Activated naive CD4-positive, alpha-beta T cell treated with anti-CD3 and anti-CD28 coated beads, Interleukin-2, amount 10 ng/mL, durations not matched to agents 7 days and 5 days (primary cell): Measurements from ENCODE around the gene AP3S1.
"Not testable (repeated sequence)": the region's sequence is repeated elsewhere in the genome, so short reads cannot be mapped to it uniquely, and the experiment has no call there.

Experiments used
- CTCF ChIA-PET: fragments of 350-600 bp; sonication (Branson Sonifier 250); formaldehyde crosslinking; loops from one replicate; lab custom pipeline; 2021; ENCODE audit warnings: antibody characterized with exemption; lab: Charles Lee
- DNase-seq: peaks from one replicate; pipeline ENCODE4 v3.0.0-alpha.2; 2020
- H3K27ac Mint-ChIP-seq: one replicate; pipeline ENCODE4 v1.8.0; 2021; ENCODE audit warnings: mild to moderate bottlenecking, moderate library complexity, mixed read lengths
- H3K27me3 Mint-ChIP-seq: one replicate; pipeline ENCODE4 v1.8.0; 2021; ENCODE audit warnings: mild to moderate bottlenecking, mixed read lengths
- H3K36me3 Mint-ChIP-seq: one replicate; pipeline ENCODE4 v1.8.0; 2021; ENCODE audit warnings: mixed read lengths
- H3K4me1 Mint-ChIP-seq: one replicate; pipeline ENCODE4 v1.8.0; 2021; ENCODE audit warnings: mixed read lengths
- H3K4me3 Mint-ChIP-seq: one replicate; pipeline ENCODE4 v1.8.0; 2021; ENCODE audit warnings: mild to moderate bottlenecking, moderate library complexity, mixed read lengths
- H3K9me3 Mint-ChIP-seq: one replicate; pipeline ENCODE4 v1.8.0; 2021; ENCODE audit warnings: mixed read lengths

AP3S1 gene

DNA sequence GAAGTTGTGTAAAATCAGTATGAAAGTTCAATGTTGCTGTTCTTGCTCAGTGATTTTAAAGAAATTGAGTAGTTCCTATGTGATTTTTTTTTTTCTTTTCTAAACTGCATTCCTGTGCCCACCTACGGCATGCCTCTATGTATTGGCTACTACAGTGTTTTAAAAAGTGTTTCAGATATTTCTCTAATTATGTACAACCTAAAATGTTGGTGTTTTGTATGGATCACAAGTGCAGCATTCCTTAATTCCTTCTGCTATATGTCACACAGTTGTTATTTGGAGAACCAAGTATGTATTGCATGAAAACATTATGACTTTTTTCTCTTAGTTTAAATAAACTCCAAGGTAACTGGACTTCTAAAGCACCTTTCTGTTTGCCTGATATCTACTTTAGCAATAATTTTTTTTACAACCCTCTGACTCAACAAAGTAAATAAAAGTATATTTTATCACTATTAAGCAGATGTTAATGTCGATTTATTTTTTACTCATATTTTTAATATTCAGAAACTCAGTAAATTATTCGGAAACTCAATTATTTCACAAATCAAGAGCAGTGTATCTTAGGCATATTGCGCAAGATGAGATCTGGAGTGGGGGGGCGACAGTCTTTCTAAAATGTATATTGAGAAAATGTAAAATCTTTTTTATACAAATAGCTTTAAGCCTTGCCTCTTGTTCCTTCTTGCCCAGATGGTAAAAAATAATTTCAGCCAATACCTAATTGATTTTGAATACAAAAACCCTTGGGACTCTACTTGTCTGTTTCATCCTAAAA, 72.1 kb downstream of the AP3S1 start:
- CTCF ChIA-PET, DNase-seq, H3K36me3 Mint-ChIP-seq, H3K4me1 Mint-ChIP-seq, H3K4me3 Mint-ChIP-seq, H3K9me3 Mint-ChIP-seq, H3K27ac Mint-ChIP-seq, H3K27me3 Mint-ChIP-seq: not testable (repeated sequence)

GRCh38 chr5:115920171-115920725, 78.5 kb downstream of the AP3S1 start:
- Mint-ChIP-seq H3K27ac (no peak overlapping the region), H3K27me3 (no peaks in the 10 kb centered on the region), H3K4me3 (no peak overlapping the region), H3K36me3 (no peaks in the 10 kb centered on the region), H3K9me3 (no peaks in the 10 kb centered on the region), H3K4me1 (no peaks in the 10 kb centered on the region)
- CTCF ChIA-PET: no interaction called here
- DNase-seq: no peak

- H3K4me1 Mint-ChIP-seq, H3K27ac Mint-ChIP-seq, H3K9me3 Mint-ChIP-seq, CTCF ChIA-PET, H3K36me3 Mint-ChIP-seq, DNase-seq, H3K4me3 Mint-ChIP-seq, H3K27me3 Mint-ChIP-seq: not testable (repeated sequence)
These were observed 87.1 kb downstream of the AP3S1 start for GRCh38 chr5:115928578-115929407.

GRCh38 chr5:115930171-115930570, 88.4 kb downstream of the AP3S1 start:
- H3K36me3 Mint-ChIP-seq, H3K9me3 Mint-ChIP-seq, H3K4me1 Mint-ChIP-seq, CTCF ChIA-PET, H3K27me3 Mint-ChIP-seq, DNase-seq, H3K4me3 Mint-ChIP-seq, H3K27ac Mint-ChIP-seq: not testable (repeated sequence)

DNA sequence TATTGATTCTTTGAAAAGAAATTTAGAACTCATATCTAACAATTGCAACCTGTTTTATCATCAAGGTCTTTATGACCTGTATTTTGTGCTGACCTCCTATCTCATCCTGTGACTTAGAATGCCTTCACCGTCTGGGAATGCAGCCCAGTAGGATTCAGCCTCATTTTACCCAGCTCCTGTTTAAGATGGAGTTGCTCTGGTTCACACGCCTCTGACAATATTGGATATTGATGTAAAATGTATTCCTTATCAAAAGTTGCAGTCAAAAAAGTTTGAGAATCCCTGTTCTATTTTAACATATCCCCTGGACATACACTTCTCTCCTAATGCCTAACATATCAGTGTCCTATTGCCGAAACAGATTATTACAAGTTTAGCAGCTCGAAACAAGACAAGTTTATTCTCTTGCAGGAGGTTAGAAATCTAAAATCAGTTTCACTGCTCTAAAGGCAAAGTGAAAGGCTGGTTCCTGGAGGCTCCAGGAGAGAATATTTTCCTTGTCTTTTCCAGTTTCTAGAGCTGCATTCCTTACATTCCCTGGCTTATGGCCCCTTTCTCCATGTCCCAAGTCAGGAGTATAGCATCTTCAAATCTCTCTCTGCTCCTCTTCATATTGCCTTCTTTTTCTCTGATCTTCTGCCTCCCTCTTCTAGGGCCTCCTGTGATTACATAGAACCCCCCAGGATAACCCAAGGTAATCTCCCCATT, 89.0 kb downstream of the AP3S1 start:
- H3K27me3 Mint-ChIP-seq: no peaks in the 10 kb centered on the region
- H3K27ac Mint-ChIP-seq: no peak overlapping the region
- no peak overlapping the region for H3K4me3 Mint-ChIP-seq
- CTCF ChIA-PET: no interaction called here
- no peaks in the 10 kb centered on the region for H3K4me1 Mint-ChIP-seq
- H3K9me3 Mint-ChIP-seq: no peaks in the 10 kb centered on the region
- H3K36me3 Mint-ChIP-seq: no peaks in the 10 kb centered on the region
- no peak for DNase-seq

GRCh38 chr5:115932991-115933390, 91.3 kb downstream of the AP3S1 start:
- no peak for DNase-seq
- Mint-ChIP-seq H3K36me3 (no peaks in the 10 kb centered on the region), H3K9me3 (no peaks in the 10 kb centered on the region), H3K27me3 (peaks cover 3% of the 10 kb centered on the region), H3K4me1 (no peaks in the 10 kb centered on the region), H3K27ac (no peak overlapping the region), H3K4me3 (no peak overlapping the region)
- CTCF ChIA-PET: no interaction called here

DNA sequence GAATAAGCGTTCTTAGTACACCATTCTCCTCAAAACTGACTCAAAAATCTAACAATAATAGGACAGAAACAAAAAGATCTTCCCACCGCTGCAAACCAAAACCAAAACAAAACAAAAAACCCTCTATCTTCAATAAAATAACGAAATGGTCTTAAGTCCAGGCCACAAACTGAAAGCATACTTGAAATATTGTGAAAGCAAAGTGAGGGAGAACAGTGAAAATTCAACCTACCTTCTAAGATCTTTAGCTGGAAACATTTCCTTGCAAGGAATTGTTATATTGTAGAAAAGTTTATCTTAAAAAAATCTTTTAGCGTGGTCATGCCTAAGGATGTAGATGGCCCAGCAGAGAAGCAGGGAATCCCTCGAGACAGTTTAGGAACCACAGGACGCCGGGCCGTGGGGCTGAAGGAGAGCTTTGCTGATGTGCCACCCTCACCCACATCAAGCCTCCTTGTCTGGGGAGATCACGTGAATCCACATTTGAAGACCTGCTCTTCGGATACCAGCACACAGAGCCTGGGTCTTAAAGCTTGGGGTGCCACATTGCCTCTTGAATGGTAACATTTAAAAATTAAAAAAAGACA, 92.7 kb downstream of the AP3S1 start:
- H3K9me3 Mint-ChIP-seq: no peaks in the 10 kb centered on the region
- CTCF ChIA-PET: no interaction called here

GRCh38 chr5:115936031-115936430, 94.3 kb downstream of the AP3S1 start:
- peaks cover 3% of the 10 kb centered on the region for H3K27me3 Mint-ChIP-seq
- no peaks in the 10 kb centered on the region for H3K9me3 Mint-ChIP-seq
- H3K36me3 Mint-ChIP-seq: no peaks in the 10 kb centered on the region
- no peak overlapping the region for H3K27ac Mint-ChIP-seq
- no peaks in the 10 kb centered on the region for H3K4me1 Mint-ChIP-seq
- H3K4me3 Mint-ChIP-seq: no peak overlapping the region
- no peak for DNase-seq
- CTCF ChIA-PET: no interaction called here

More for the DNA sequence above, 92.7 kb downstream of the AP3S1 start:
- no peaks in the 10 kb centered on the region for H3K36me3 Mint-ChIP-seq
- no peaks in the 10 kb centered on the region for H3K4me1 Mint-ChIP-seq
- no peak for DNase-seq
- H3K4me3 Mint-ChIP-seq: no peak overlapping the region
- H3K27ac Mint-ChIP-seq: no peak overlapping the region
- H3K27me3 Mint-ChIP-seq: peaks cover 3% of the 10 kb centered on the region

DNA sequence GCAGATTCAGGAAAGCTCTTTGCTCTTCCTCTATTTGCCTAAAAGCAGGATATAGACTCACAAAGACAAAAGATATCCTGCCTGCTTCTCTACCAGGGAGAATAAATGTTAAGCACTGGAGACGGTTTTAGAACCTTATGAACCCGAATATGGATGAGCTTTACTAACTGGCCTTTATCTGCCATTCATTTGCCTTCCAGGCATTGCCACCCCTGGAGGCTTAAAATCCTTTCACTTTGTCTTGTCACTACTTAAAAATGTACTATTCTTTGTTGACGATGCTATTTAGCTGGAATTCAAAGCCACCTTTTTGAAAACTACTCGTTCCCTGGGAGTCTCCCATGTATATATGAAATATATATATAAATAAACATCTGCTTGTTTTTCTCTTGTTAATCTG, 97.3 kb downstream of the AP3S1 start:
- H3K27ac Mint-ChIP-seq: no peak overlapping the region
- H3K36me3 Mint-ChIP-seq: no peaks in the 10 kb centered on the region
- no peaks in the 10 kb centered on the region for H3K9me3 Mint-ChIP-seq
- CTCF ChIA-PET: interaction anchor here (0.6 kb wide), 1 partner anchor 37 kb away, joined by 3 read pairs; no protein-coding TSS in a partner anchor
- H3K27me3 Mint-ChIP-seq: peaks cover 3% of the 10 kb centered on the region
- no peak overlapping the region for H3K4me3 Mint-ChIP-seq
- H3K4me1 Mint-ChIP-seq: no peaks in the 10 kb centered on the region
- DNase-seq: no peak

DNA sequence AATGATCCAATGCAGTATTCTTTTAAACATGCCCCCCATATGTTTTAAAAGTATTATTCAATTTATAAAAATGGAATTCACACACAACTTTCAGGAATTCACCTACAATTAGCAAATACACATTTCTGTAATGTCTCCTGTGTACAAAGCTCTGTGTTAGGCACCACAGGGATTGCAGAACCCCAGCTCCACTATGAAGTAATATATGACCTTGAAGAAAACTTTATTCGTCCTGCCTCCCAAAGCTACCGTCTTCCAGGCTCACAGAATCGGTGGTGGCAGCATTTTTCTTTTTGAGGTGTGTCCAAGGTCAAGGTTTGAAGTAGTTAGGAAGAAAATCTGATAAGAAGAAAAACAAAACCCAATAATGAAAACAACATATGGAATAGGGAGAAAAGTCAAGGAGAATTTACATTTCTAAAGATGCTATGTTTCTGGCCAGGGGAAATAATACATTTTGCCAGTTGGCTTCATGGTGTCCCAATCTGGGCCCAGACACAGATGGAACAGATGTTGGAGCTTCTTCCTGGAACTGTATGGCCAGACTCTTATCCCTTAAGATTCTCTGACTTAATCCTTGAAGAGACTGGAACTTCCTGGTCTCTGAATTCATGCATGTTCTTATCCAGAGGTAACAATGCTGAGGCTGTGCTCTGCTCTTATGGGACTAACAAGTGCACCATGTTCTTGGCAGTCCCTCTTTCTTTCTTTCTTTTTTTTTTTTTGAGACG, 98.5 kb downstream of the AP3S1 start:
- no peaks in the 10 kb centered on the region for H3K9me3 Mint-ChIP-seq
- no peaks in the 10 kb centered on the region for H3K4me1 Mint-ChIP-seq
- CTCF ChIA-PET: no interaction called here
- H3K27me3 Mint-ChIP-seq: peaks cover 3% of the 10 kb centered on the region
- no peaks in the 10 kb centered on the region for H3K36me3 Mint-ChIP-seq
- no peak overlapping the region for H3K27ac Mint-ChIP-seq
- H3K4me3 Mint-ChIP-seq: no peak overlapping the region
- no peak for DNase-seq

DNA sequence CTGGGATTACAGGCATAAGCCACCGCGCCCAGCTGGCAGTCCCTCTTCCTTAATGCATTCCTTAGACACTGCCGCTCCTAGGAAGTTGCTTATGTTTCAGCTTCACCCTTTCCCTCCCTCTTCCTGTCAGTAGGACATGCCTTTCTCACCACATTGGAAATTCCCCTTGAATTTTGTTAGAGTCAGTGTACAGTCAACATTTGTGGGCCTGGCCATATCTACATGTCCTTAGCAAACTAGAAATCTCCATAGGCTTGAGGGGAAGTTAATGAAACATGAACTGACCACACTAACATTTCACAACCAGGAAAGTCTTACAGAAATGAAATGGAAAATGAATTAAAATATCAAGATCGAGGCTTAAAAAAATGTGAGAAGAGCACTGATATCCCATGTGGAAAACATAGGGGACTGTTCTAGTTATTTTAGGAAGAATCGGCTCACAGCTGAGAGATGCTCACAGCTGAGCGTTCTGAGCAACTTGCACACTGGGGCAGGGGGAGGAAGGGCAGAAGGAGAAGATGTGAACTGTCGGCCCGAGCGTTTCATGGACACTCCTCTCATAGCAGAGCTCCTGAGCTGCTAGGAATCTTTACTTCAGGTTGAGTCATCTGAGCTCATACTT, 99.4 kb downstream of the AP3S1 start:
- peaks cover under 1% of the 10 kb centered on the region for H3K27me3 Mint-ChIP-seq
- no peak overlapping the region for H3K27ac Mint-ChIP-seq
- H3K4me1 Mint-ChIP-seq: no peaks in the 10 kb centered on the region
- no peak for DNase-seq
- no peaks in the 10 kb centered on the region for H3K9me3 Mint-ChIP-seq
- CTCF ChIA-PET: no interaction called here
- no peak overlapping the region for H3K4me3 Mint-ChIP-seq
- H3K36me3 Mint-ChIP-seq: no peaks in the 10 kb centered on the region

- H3K36me3 Mint-ChIP-seq: no peaks in the 10 kb centered on the region
- H3K4me3 Mint-ChIP-seq: no peak overlapping the region
- no peaks in the 10 kb centered on the region for H3K9me3 Mint-ChIP-seq
- H3K27ac Mint-ChIP-seq: no peak overlapping the region
- no peaks in the 10 kb centered on the region for H3K4me1 Mint-ChIP-seq
- DNase-seq: no peak
- no peaks in the 10 kb centered on the region for H3K27me3 Mint-ChIP-seq
- CTCF ChIA-PET: no interaction called here
These were observed 102.8 kb downstream of the AP3S1 start for GRCh38 chr5:115944501-115944900.

- Mint-ChIP-seq H3K36me3 (no peaks in the 10 kb centered on the region), H3K9me3 (no peaks in the 10 kb centered on the region), H3K4me1 (no peaks in the 10 kb centered on the region), H3K27ac (no peak overlapping the region), H3K27me3 (peaks cover 4% of the 10 kb centered on the region), H3K4me3 (no peak overlapping the region)
- no peak for DNase-seq
- CTCF ChIA-PET: no interaction called here
These were observed 104.9 kb downstream of the AP3S1 start for GRCh38 chr5:115946655-115947054.
